SH-SY5Y (cell line): ENCODE measurements around the gene NID1.

ENCODE experiments used
- GATA2 ChIP-seq: IDR thresholded peaks from 2 replicates; pipeline ENCODE4 v1.6.1; 2011; ENCODE audit warnings: mild to moderate bottlenecking, low read depth, low read length
- GATA3 ChIP-seq: IDR thresholded peaks from 2 replicates; pipeline ENCODE4 v1.6.1; 2011; ENCODE audit warnings: low read depth, mild to moderate bottlenecking, low read length, moderate library complexity

DNA sequence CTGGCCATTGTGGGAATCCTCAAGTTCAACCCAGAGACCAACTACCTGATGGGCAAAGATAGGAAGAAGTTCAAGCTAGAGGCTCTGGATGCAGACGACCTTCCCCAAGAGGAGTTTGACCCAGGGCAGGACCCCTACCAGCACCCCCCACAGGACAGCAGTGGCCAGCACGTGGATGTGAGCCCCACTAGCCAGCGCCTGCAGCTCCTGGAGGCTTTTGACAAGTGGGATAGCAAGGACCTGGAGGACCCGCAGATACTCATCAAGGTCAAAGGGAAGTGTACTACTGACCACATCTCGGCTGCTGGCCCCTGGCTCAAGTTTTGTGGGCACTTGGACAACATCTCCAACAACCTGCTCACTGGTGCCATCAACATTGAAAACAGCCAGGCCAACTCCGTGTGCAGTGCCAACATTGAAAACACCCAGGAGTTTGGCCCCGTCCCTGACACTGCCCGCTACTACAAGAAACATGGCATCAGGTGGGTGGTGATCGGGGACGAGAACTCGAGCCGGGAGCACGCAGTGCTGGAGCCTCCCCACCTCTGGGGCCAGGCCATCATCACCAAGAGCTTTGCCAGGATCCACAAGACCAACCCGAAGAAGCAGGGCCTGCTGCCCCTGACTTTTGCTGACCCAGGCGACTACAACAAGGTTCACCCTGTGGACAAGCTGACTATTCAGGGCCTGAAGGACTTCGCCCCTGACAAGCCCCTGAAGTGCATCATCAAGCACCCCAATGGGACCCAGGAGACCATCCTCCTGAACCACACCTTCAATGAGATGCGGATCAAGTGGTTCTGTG lies 46.8 kb upstream of the NID1 start:
- TF ChIP-seq GATA3 (no peak), GATA2 (no peak)
